Stimulated activated CD4-positive, alpha-beta T cell treated with anti-CD3 and anti-CD28 coated beads, Interleukin-4, amount 100 ng/mL, for 4 hours (primary cell): ENCODE measurements around the gene HOXA6.

Experiments
- DNase-seq, 2 experiments: peaks; one replicate each; pipeline ENCODE4 v3.0.0-alpha.2; 2020

The HOXA6 gene

GRCh38 chr7:27148756-27149641, 1.4 kb upstream of the HOXA6 start:
- no peak for DNase-seq

- no peak for DNase-seq
These were observed 619 bp upstream of the HOXA6 start for GRCh38 chr7:27148031-27148755.

- no peak for DNase-seq
These were observed 929 bp downstream of the HOXA6 start for GRCh38 chr7:27146491-27147198.

- no peak for DNase-seq
These were observed 1.6 kb downstream of the HOXA6 start for GRCh38 chr7:27145914-27146412.

GRCh38 chr7:27145165-27145913, 2.2 kb downstream of the HOXA6 start:
- no peak for DNase-seq

GRCh38 chr7:27144781-27145164, 2.8 kb downstream of the HOXA6 start:
- DNase-seq = no peak

GRCh38 chr7:27143950-27144780, 3.4 kb downstream of the HOXA6 start:
- DNase-seq = no peak

- DNase-seq = no peak
These were observed 4.3 kb downstream of the HOXA6 start, which contains the start of gene HOXA5 for GRCh38 chr7:27143023-27143949. TSS of gene HOXA5 (minus strand) at chr7:27143681. CDS start at chr7:27143607, 74 bp downstream.

GRCh38 chr7:27142580-27143022, 5.0 kb downstream of the HOXA6 start:
- no peak for DNase-seq

GRCh38 chr7:27141923-27142579, 5.5 kb downstream of the HOXA6 start:
- no peak for DNase-seq

- DNase-seq = no peak
These were observed 6.2 kb downstream of the HOXA6 start for GRCh38 chr7:27141137-27141922.

- no peak for DNase-seq
These were observed 7.3 kb downstream of the HOXA6 start for GRCh38 chr7:27140126-27140857.

- no peak for DNase-seq
These were observed 8.0 kb downstream of the HOXA6 start for GRCh38 chr7:27139334-27140125.

GRCh38 chr7:27138985-27139333, 8.6 kb downstream of the HOXA6 start:
- DNase-seq = no peak

- no peak for DNase-seq
These were observed 9.1 kb downstream of the HOXA6 start for GRCh38 chr7:27138472-27138871.

GRCh38 chr7:27137640-27138315, 9.8 kb downstream of the HOXA6 start:
- no peak for DNase-seq

GRCh38 chr7:27134392-27134791, 13.2 kb downstream of the HOXA6 start:
- no peak for DNase-seq
